ENCODE results near the gene ANKS1A.

The ANKS1A gene

DNA sequence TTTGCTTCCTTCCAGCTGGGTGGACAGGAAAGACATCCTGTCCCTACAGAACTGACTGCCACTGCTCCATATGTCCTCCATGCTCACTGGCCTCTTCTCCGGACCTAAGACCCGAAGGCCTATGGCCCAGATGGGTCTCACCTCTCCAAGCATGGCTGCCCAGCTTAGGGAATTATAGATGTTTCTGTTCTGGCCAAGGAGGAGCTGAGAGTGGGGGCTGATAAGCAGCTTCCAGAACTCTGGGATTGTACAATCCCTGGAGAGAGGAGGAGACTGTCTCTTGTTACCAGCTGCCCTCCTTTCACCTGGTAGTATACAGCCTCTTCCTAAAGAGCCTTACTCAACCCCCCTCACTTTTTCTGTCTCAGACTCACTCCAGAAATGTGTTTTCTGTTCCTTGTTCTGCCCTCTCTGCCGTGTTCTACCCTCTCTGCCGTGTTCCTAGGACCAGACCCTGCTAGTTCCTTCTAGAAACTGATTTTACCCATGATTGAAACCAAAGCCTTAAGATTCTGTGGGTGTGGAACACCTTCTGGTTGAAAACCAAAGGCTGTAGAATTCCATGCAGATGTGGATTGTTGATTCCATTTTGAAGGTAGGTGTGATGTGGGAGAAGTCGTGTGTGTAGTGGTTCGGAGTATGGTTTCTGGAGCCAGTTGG, 28.7 kb downstream of the ANKS1A start:
- no peak overlapping the region for H4K91ac ChIP-seq (ENCODE audit: low read depth, low read length)
- H3K27ac ChIP-seq (ENCODE audit: low read depth, low read length), result no peak overlapping the region
- H2AFZ ChIP-seq (ENCODE audit: insufficient read depth, low read length, poor library complexity), result no peak overlapping the region
- H3K14ac ChIP-seq (ENCODE audit: low read length), result no peak overlapping the region
- no peak overlapping the region for H2BK12ac ChIP-seq (ENCODE audit: low read length)
- no peak for DNase-seq
- H2BK5ac ChIP-seq (ENCODE audit: low read depth, low read length, poor library complexity), result no peak overlapping the region
- 100% methylated on average over 2 of the region's 6 CpGs for WGBS (ENCODE audit: extremely low coverage, insufficient coverage, insufficient read length)
- H3K4me2 ChIP-seq (ENCODE audit: low read length), result no peak overlapping the region
- no peaks in the 10 kb centered on the region for H3K27me3 ChIP-seq (ENCODE audit: insufficient read depth, low read length)
- peaks cover under 1 to 4% of the 10 kb centered on the region in 2 experiments for H3K4me1 ChIP-seq (ENCODE audit: control insufficient read depth in 1 of 2, insufficient read depth in 2 of 2, low read length in 2 of 2)
- no peak overlapping the region for H2AK5ac ChIP-seq (ENCODE audit: low read length)
- H3K79me2 ChIP-seq (ENCODE audit: control insufficient read depth, insufficient read depth, low read length, poor library complexity), result no peaks in the 10 kb centered on the region
- H2BK120ac ChIP-seq (ENCODE audit: insufficient read depth, low read length, poor library complexity), result no peak overlapping the region
- H3K23ac ChIP-seq (ENCODE audit: low read length), result no peak overlapping the region
- no peaks in the 10 kb centered on the region for H3K79me1 ChIP-seq (ENCODE audit: low read length)
- no peaks in the 10 kb centered on the region for H3K36me3 ChIP-seq (ENCODE audit: control insufficient read depth in 1 of 2, insufficient read depth in 2 of 2, low read length in 2 of 2)
- no peak overlapping the region for H3K4me3 ChIP-seq (ENCODE audit: low read depth, low read length)
- no peak overlapping the region for H4K8ac ChIP-seq (ENCODE audit: low read depth, low read length)
- no peak overlapping the region for H3K4ac ChIP-seq (ENCODE audit: low read depth, low read length)
- peak overlapping the region; percentile 42 for H3K9ac ChIP-seq (ENCODE audit: low read length)
- H3K18ac ChIP-seq (ENCODE audit: low read length), result no peak overlapping the region
- no peaks in the 10 kb centered on the region for H3K9me3 ChIP-seq (ENCODE audit: insufficient read depth, low read depth, low read length)
- H4K12ac ChIP-seq (ENCODE audit: low read depth, low read length), result no peak overlapping the region

DNA sequence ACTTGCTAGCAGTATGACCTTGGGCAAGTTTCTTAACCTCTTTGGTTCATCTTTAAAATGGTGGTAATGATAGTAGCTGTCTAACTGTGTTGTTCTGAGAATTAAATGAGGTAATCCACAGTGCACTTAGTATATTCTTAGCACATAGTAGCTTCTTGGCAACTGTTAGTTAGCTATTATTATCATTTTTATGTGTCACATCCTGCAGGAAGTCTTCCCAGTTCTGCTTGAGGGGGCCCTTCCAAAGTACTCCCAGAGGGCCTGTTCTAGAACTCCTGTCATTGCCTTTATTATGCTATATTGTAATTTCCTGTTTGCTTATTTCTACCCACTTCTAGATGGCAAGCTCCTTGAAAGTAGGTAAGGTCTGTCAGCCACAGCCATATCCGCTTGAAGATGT, 30.6 kb downstream of the ANKS1A start:
- Histone ChIP-seq H3K14ac (ENCODE audit: low read length) (no peak overlapping the region), H2BK5ac (ENCODE audit: low read depth, low read length, poor library complexity) (no peak overlapping the region), H3K79me2 (ENCODE audit: control insufficient read depth, insufficient read depth, low read length, poor library complexity) (no peaks in the 10 kb centered on the region), H2BK12ac (ENCODE audit: low read length) (no peak overlapping the region), H3K4me1 (ENCODE audit: control insufficient read depth in 1 of 2, insufficient read depth in 2 of 2, low read length in 2 of 2) (peaks cover 2 to 4% of the 10 kb centered on the region in 2 experiments), H3K27me3 (ENCODE audit: insufficient read depth, low read length) (no peaks in the 10 kb centered on the region), H3K79me1 (ENCODE audit: low read length) (no peaks in the 10 kb centered on the region), H3K36me3 (ENCODE audit: control insufficient read depth in 1 of 2, insufficient read depth in 2 of 2, low read length in 2 of 2) (no peaks in the 10 kb centered on the region), H2AK5ac (ENCODE audit: low read length) (no peak overlapping the region), H4K91ac (ENCODE audit: low read depth, low read length) (no peak overlapping the region), H2BK120ac (ENCODE audit: insufficient read depth, low read length, poor library complexity) (no peak overlapping the region), H3K27ac (ENCODE audit: low read depth, low read length) (no peak overlapping the region), H4K8ac (ENCODE audit: low read depth, low read length) (no peak overlapping the region), H3K18ac (ENCODE audit: low read length) (no peak overlapping the region), H3K23ac (ENCODE audit: low read length) (no peak overlapping the region), H3K9ac (ENCODE audit: low read length) (no peak overlapping the region), H3K4me2 (ENCODE audit: low read length) (no peak overlapping the region), H3K9me3 (ENCODE audit: insufficient read depth, low read depth, low read length) (no peaks in the 10 kb centered on the region), H3K4me3 (ENCODE audit: low read depth, low read length) (no peak overlapping the region), H2AFZ (ENCODE audit: insufficient read depth, low read length, poor library complexity) (no peak overlapping the region), H3K4ac (ENCODE audit: low read depth, low read length) (no peak overlapping the region), H4K12ac (ENCODE audit: low read depth, low read length) (no peak overlapping the region)
- no peak for DNase-seq
- WGBS (ENCODE audit: extremely low coverage, insufficient coverage, insufficient read length), result no CpG with 5 or more reads among the region's 1 CpG

DNA sequence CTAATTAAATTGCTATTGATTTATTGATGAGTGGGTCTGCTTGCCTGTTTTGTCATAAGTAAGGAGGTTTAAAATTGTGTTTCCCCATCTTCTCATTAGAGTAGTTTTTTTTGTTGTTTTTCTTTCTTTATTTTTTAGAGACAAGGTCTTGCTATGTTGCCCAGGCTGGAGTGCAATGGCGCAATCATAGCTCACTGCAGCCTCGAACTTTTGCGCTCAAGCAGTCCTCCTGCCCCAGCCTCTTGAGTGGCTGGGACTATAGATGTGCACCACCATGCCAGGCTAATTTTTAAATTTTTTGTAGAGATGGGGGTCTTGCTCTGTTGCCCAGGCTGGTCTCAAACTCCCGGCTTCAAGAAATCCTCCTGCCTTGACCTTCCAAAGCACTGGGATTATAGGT, 31.0 kb downstream of the ANKS1A start:
- no peak overlapping the region for H4K8ac ChIP-seq (ENCODE audit: low read depth, low read length)
- no peaks in the 10 kb centered on the region for H3K36me3 ChIP-seq (ENCODE audit: control insufficient read depth in 1 of 2, insufficient read depth in 2 of 2, low read length in 2 of 2)
- no peak overlapping the region for H3K4me3 ChIP-seq (ENCODE audit: low read depth, low read length)
- H3K79me1 ChIP-seq (ENCODE audit: low read length), result no peaks in the 10 kb centered on the region
- H3K18ac ChIP-seq (ENCODE audit: low read length), result no peak overlapping the region
- no peaks in the 10 kb centered on the region for H3K9me3 ChIP-seq (ENCODE audit: insufficient read depth, low read depth, low read length)
- no peak overlapping the region for H3K9ac ChIP-seq (ENCODE audit: low read length)
- no peaks in the 10 kb centered on the region for H3K79me2 ChIP-seq (ENCODE audit: control insufficient read depth, insufficient read depth, low read length, poor library complexity)
- H2BK5ac ChIP-seq (ENCODE audit: low read depth, low read length, poor library complexity), result no peak overlapping the region
- no peak overlapping the region for H4K12ac ChIP-seq (ENCODE audit: low read depth, low read length)
- no peak overlapping the region for H3K14ac ChIP-seq (ENCODE audit: low read length)
- no peak overlapping the region for H4K91ac ChIP-seq (ENCODE audit: low read depth, low read length)
- H3K23ac ChIP-seq (ENCODE audit: low read length), result no peak overlapping the region
- H2AFZ ChIP-seq (ENCODE audit: insufficient read depth, low read length, poor library complexity), result no peak overlapping the region
- no peaks in the 10 kb centered on the region for H3K27me3 ChIP-seq (ENCODE audit: insufficient read depth, low read length)
- H3K27ac ChIP-seq (ENCODE audit: low read depth, low read length), result no peak overlapping the region
- no peak for DNase-seq
- H3K4me1 ChIP-seq (ENCODE audit: control insufficient read depth in 1 of 2, insufficient read depth in 2 of 2, low read length in 2 of 2), result peaks cover 2 to 4% of the 10 kb centered on the region in 2 experiments
- H3K4me2 ChIP-seq (ENCODE audit: low read length), result no peak overlapping the region
- H3K4ac ChIP-seq (ENCODE audit: low read depth, low read length), result no peak overlapping the region
- no peak overlapping the region for H2BK12ac ChIP-seq (ENCODE audit: low read length)
- no peak overlapping the region for H2AK5ac ChIP-seq (ENCODE audit: low read length)
- WGBS (ENCODE audit: extremely low coverage, insufficient coverage, insufficient read length), result no CpG with 5 or more reads among the region's 4 CpGs
- no peak overlapping the region for H2BK120ac ChIP-seq (ENCODE audit: insufficient read depth, low read length, poor library complexity)

- Histone ChIP-seq H2BK5ac (ENCODE audit: low read depth, low read length, poor library complexity) (no peak overlapping the region), H4K91ac (ENCODE audit: low read depth, low read length) (no peak overlapping the region)
These were observed 33.2 kb downstream of the ANKS1A start for GRCh38 chr6:34922177-34922663.

More at GRCh38 chr6:34922177-34922663, 33.2 kb downstream of the ANKS1A start:
- DNase-seq, result peak; percentile 78 to 92
- Histone ChIP-seq H3K79me1 (ENCODE audit: low read length) (no peaks in the 10 kb centered on the region), H3K9me3 (ENCODE audit: insufficient read depth, low read depth, low read length) (no peaks in the 10 kb centered on the region), H2BK12ac (ENCODE audit: low read length) (no peak overlapping the region), H3K27me3 (ENCODE audit: insufficient read depth, low read length) (no peaks in the 10 kb centered on the region), H3K4ac (ENCODE audit: low read depth, low read length) (no peak overlapping the region), H3K9ac (ENCODE audit: low read length) (no peak overlapping the region), H2AFZ (ENCODE audit: insufficient read depth, low read length, poor library complexity) (no peak overlapping the region), H3K79me2 (ENCODE audit: control insufficient read depth, insufficient read depth, low read length, poor library complexity) (no peaks in the 10 kb centered on the region), H4K12ac (ENCODE audit: low read depth, low read length) (no peak overlapping the region), H3K27ac (ENCODE audit: low read depth, low read length) (no peak overlapping the region), H3K4me1 (ENCODE audit: control insufficient read depth in 1 of 2, insufficient read depth in 2 of 2, low read length in 2 of 2) (peaks cover 2 to 4% of the 10 kb centered on the region in 2 experiments), H4K8ac (ENCODE audit: low read depth, low read length) (no peak overlapping the region), H3K23ac (ENCODE audit: low read length) (no peak overlapping the region), H2AK5ac (ENCODE audit: low read length) (no peak overlapping the region), H3K4me3 (ENCODE audit: low read depth, low read length) (no peak overlapping the region), H3K18ac (ENCODE audit: low read length) (no peak overlapping the region), H3K14ac (ENCODE audit: low read length) (no peak overlapping the region), H3K36me3 (ENCODE audit: control insufficient read depth in 1 of 2, insufficient read depth in 2 of 2, low read length in 2 of 2) (no peaks in the 10 kb centered on the region), H2BK120ac (ENCODE audit: insufficient read depth, low read length, poor library complexity) (no peak overlapping the region), H3K4me2 (ENCODE audit: low read length) (no peak overlapping the region)
- WGBS (ENCODE audit: extremely low coverage, insufficient coverage, insufficient read length), result no CpG with 5 or more reads among the region's 3 CpGs

All from trophoblast cell (in vitro differentiated cells and primary cell).